ENCODE results near the gene SLC15A3.

SLC15A3 gene

DNA sequence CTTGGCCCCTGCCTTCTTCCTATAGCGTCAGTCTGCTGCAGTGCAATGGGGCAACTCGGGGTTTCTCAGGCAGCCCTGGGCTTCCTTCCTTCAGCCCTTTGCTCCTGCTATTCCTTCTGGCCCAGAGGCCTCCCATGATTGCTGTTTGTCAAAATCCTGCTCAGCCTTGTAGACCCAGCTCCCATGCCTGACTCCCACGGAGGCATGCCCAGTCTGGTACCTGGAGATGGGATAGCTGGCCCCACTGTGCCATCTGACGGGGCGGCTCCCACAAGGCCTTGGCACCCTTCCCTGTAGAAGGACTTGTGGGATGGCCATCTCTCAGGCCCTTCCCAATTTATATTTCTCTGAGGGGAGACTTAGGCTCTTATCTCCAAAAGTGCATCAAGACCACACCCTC is 18.9 kb upstream of the SLC15A3 start:
- in situ Hi-C loops (cut with MboI; ENCODE audit: low sequenced_read_pairs, unreplicated experiment): no loop called here
- TF ChIP-seq, protein P1, sequence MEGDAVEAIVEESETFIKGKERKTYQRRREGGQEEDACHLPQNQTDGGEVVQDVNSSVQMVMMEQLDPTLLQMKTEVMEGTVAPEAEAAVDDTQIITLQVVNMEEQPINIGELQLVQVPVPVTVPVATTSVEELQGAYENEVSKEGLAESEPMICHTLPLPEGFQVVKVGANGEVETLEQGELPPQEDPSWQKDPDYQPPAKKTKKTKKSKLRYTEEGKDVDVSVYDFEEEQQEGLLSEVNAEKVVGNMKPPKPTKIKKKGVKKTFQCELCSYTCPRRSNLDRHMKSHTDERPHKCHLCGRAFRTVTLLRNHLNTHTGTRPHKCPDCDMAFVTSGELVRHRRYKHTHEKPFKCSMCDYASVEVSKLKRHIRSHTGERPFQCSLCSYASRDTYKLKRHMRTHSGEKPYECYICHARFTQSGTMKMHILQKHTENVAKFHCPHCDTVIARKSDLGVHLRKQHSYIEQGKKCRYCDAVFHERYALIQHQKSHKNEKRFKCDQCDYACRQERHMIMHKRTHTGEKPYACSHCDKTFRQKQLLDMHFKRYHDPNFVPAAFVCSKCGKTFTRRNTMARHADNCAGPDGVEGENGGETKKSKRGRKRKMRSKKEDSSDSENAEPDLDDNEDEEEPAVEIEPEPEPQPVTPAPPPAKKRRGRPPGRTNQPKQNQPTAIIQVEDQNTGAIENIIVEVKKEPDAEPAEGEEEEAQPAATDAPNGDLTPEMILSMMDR (IDR thresholded peaks at IDR 0.05; ENCODE audit: borderline replicate concordance, control extremely low read depth, extremely low read depth, insufficient read depth, missing control alignments): no peak
- no peak for DNase-seq (ENCODE audit: low spot score)

DNA sequence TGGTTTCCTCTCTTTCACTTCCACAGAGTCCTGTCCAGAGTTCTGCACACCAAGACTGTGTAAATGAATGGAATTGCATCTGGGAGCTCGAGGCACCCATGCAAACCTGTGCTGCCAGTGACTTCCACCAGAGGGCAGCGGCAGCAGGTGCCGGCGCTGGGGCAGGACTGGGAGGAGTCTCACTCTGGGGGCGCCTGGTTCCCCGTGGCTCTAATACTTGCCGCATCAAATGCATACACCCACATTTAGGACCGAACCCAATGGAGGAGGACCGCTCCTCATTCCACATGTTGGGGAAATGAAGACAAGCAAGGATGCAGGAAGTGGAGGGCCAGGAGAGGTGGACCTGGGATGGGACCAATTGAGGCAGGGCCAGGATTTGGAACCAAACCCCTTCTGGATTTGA is 18.4 kb upstream of the SLC15A3 start:
- peak; percentile 85 for DNase-seq (ENCODE audit: low spot score)

DNA sequence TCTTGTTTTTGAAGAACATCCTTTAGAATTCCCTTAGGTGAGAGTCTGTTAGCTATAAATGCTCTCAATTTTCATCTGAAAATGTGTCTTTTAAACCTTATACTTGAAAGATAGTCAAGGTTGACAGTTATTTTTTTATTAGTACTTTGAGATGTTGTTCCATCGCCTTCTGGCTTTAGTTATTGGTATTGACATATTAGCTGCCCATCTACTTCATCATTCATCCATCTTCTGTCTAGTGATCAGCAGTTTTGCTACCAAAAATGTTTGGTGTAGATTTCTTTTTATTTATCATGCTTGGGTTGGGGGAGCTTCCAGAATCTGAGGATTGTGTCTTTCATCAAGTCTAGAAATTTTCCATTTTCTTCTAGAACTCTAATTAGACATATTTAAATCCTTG is 16.2 kb upstream of the SLC15A3 start:
- in situ Hi-C loops (cut with MboI; ENCODE audit: low sequenced_read_pairs, unreplicated experiment): loop anchor here (10.0 kb wide), 1 partner anchor 157 kb away; no protein-coding TSS in a partner anchor
- TF ChIP-seq, protein P1 (IDR thresholded peaks at IDR 0.05; ENCODE audit: borderline replicate concordance, control extremely low read depth, extremely low read depth, insufficient read depth, missing control alignments): no peak
- DNase-seq (ENCODE audit: low spot score): no peak

More for the DNA sequence above, 18.4 kb upstream of the SLC15A3 start:
- TF ChIP-seq, protein P1 (IDR thresholded peaks at IDR 0.05; ENCODE audit: borderline replicate concordance, control extremely low read depth, extremely low read depth, insufficient read depth, missing control alignments): peak; percentile 92
- in situ Hi-C loops (cut with MboI; ENCODE audit: low sequenced_read_pairs, unreplicated experiment): no loop called here

DNA sequence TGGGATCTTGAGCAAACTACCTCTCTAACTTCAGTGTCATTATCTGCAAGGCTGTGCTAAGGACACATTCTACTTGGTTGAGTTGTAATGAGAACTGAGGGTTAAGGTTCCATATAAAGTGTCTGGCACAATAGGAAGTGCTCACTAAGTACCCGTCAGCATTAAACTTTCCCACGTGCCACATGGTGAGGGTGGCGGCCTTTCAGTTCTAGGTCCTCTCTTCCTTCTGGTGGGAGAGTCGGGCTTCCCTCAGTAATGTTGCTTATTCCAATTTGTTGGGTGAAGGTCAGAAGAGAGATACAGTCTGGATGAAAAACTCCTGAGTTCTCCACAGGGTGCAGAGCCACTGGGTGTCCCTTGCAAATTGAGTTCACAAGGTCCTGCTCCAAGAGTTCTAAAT is 14.9 kb upstream of the SLC15A3 start:
- in situ Hi-C loops (cut with MboI; ENCODE audit: low sequenced_read_pairs, unreplicated experiment): loop anchor here (10.0 kb wide), 1 partner anchor 158 kb away; no protein-coding TSS in a partner anchor
- no peak for DNase-seq (ENCODE audit: low spot score)
- TF ChIP-seq, protein P1 (IDR thresholded peaks at IDR 0.05; ENCODE audit: borderline replicate concordance, control extremely low read depth, extremely low read depth, insufficient read depth, missing control alignments): no peak

DNA sequence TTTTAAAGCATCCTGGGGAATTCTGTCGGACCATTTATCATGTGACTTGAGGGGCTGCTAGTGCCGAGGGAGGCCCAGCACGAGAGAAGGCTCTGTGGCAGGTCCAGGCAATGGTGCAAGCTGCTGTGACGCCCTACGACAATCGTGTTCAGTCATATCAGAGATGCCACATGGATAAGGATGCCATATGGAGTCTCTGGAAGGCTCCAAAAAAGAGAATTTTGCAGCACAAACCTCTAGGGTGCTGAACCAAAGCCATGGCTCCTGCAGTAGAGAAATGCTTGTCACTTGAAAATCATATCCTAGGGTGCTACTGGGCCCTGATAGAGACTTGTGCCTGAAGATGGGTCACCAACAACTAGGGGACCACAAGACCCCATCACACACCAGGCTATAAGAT is 12.8 kb upstream of the SLC15A3 start:
- TF ChIP-seq, protein P1 (IDR thresholded peaks at IDR 0.05; ENCODE audit: borderline replicate concordance, control extremely low read depth, extremely low read depth, insufficient read depth, missing control alignments): no peak
- in situ Hi-C loops (cut with MboI; ENCODE audit: low sequenced_read_pairs, unreplicated experiment): loop anchor here (10.0 kb wide), 1 partner anchor 160 kb away; no protein-coding TSS in a partner anchor
- no peak for DNase-seq (ENCODE audit: low spot score)

DNA sequence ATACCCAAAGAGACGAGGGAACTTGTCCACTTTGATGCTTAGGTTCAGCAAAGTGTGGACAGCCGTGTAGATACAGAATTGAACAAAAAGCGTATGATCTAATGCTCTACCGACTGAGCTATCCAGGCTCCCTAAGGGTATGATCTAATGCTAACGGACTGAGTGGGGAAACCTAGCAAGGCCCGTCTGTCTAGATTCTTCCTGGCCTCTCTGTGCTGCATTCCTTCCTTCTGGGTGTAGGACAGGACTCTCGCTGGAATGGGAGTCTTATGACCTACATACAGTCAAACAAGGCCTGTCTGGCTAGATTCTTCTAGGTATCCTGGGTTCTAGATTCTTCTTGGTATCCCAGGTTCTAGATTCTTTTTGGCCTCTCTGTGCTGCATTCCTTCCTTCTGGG is 8.4 kb upstream of the SLC15A3 start:
- no peak for DNase-seq (ENCODE audit: low spot score)
- TF ChIP-seq, protein P1 (IDR thresholded peaks at IDR 0.05; ENCODE audit: borderline replicate concordance, control extremely low read depth, extremely low read depth, insufficient read depth, missing control alignments): no peak
- in situ Hi-C loops (cut with MboI; ENCODE audit: low sequenced_read_pairs, unreplicated experiment): loop anchor here (10.0 kb wide), 1 partner anchor 164 kb away; no protein-coding TSS in a partner anchor
